HG03095 (cell line): ENCODE results near the gene CACNG4.
"Not testable (repeated sequence)": the region's sequence is repeated elsewhere in the genome, so short reads cannot be mapped to it uniquely, and the experiment has no call there.

Experiments used
- ATAC-seq: cut with Tn5 transposase; IDR thresholded peaks from one replicate; pipeline ENCODE4 v1.9.1; 2021; ENCODE audit warnings: moderate library complexity; ENCODE audit not compliant: unreplicated experiment

Gene CACNG4

GRCh38 chr17:67040652-67041051, 76.1 kb downstream of the CACNG4 start:
- ATAC-seq, result no peak

- not testable (repeated sequence) for ATAC-seq
Measured at GRCh38 chr17:67041119-67041518, 76.6 kb downstream of the CACNG4 start.

- no peak for ATAC-seq
Measured at GRCh38 chr17:67041531-67041930, 77.0 kb downstream of the CACNG4 start.

- no peak for ATAC-seq
Measured at GRCh38 chr17:67041941-67042899, 77.7 kb downstream of the CACNG4 start.

GRCh38 chr17:67043283-67043682, 78.8 kb downstream of the CACNG4 start:
- no peak for ATAC-seq

- no peak for ATAC-seq
Measured at GRCh38 chr17:67044016-67044772, 79.7 kb downstream of the CACNG4 start, which contains the start of gene CACNG1. CACNG1 (plus strand) TSS chr17:67044554; CDS start chr17:67044661, 107 bp downstream.

- ATAC-seq, result no peak
Measured at GRCh38 chr17:67044940-67045339, 80.4 kb downstream of the CACNG4 start.

- no peak for ATAC-seq
Measured at GRCh38 chr17:67046398-67046797, 81.9 kb downstream of the CACNG4 start.

- ATAC-seq, result no peak
Measured at GRCh38 chr17:67047382-67047781, 82.9 kb downstream of the CACNG4 start.

- ATAC-seq, result no peak
Measured at GRCh38 chr17:67049025-67049739, 84.7 kb downstream of the CACNG4 start.

GRCh38 chr17:67050066-67050465, 85.6 kb downstream of the CACNG4 start:
- no peak for ATAC-seq

- no peak for ATAC-seq
Measured at GRCh38 chr17:67050471-67051154, 86.1 kb downstream of the CACNG4 start.

- no peak for ATAC-seq
Measured at GRCh38 chr17:67051155-67051538, 86.6 kb downstream of the CACNG4 start.

GRCh38 chr17:67051837-67052236, 87.3 kb downstream of the CACNG4 start:
- ATAC-seq, result no peak

- ATAC-seq, result no peak
Measured at GRCh38 chr17:67052720-67053437, 88.4 kb downstream of the CACNG4 start.

GRCh38 chr17:67053438-67054000, 89.0 kb downstream of the CACNG4 start:
- no peak for ATAC-seq

GRCh38 chr17:67054011-67054591, 89.6 kb downstream of the CACNG4 start:
- ATAC-seq, result no peak

- no peak for ATAC-seq
Measured at GRCh38 chr17:67054608-67055007, 90.1 kb downstream of the CACNG4 start.

GRCh38 chr17:67055041-67055443, 90.5 kb downstream of the CACNG4 start:
- no peak for ATAC-seq
